ENCODE data around the gene DNASE1L2. TPM values are rescaled to one million over a fixed set of nuclear protein-coding genes. Genes with fewer than 3 reads are reported as not detected.
"Not testable (repeated sequence)": the region's sequence is repeated elsewhere in the genome, so short reads cannot be mapped to it uniquely, and the experiment has no call there.

The DNASE1L2 gene
- total RNA-seq, 1 experiment from 2014 or later: 1.9 TPM

GRCh38 chr16:2257726-2258125, 21.5 kb downstream of the DNASE1L2 start:
- Histone ChIP-seq H2AFZ (ENCODE audit: low read depth, low read length, poor library complexity, severe bottlenecking) (no peak overlapping the region), H3K79me2 (ENCODE audit: insufficient read depth, low read length) (peaks cover 80% of the 10 kb centered on the region), H3K4me1 (ENCODE audit: control insufficient read depth in 1 of 2, insufficient read depth in 2 of 2, low read length in 2 of 2) (peaks cover 2 to 11% of the 10 kb centered on the region in 2 experiments), H3K4me2 (ENCODE audit: low read length) (no peak overlapping the region), H3K9me3 (ENCODE audit: control insufficient read depth in 1 of 2, insufficient read depth in 1 of 2, low read depth in 1 of 2, low read length in 2 of 2) (no peaks in the 10 kb centered on the region), H3K9ac (ENCODE audit: low read length) (no peak overlapping the region), H3K9me2 (ENCODE audit: insufficient read depth) (no peaks in the 10 kb centered on the region), H3K36me3 (ENCODE audit: control insufficient read depth in 1 of 2, insufficient read depth in 2 of 2, low read length in 2 of 2) (peaks cover 66 to 80% of the 10 kb centered on the region in 2 experiments), H3K27ac (ENCODE audit: low read depth, low read length) (no peak overlapping the region), H4K20me1 (ENCODE audit: insufficient read depth) (peaks cover 8% of the 10 kb centered on the region; the same call in 1 of the 2 replicates), H3K27me3 (ENCODE audit: insufficient read depth, low read length) (no peaks in the 10 kb centered on the region), H3K4me3 (replicated peaks in 1 of 2; ENCODE audit: low read depth in 1 of 2, low read length in 2 of 2) (no peak overlapping the region)
- CTCF ChIA-PET: no interaction called here
- intact Hi-C loops (cut with micrococcal nuclease): loop anchor here (10.0 kb wide), 1 partner anchor 233 kb away; the partner anchor contains the start of gene NHERF2
- BruUV-seq (replicated peaks): no TSS peak
- RAD21 ChIA-PET (ENCODE audit: low non-redundant PET in 1 of 2, low total read pairs in 2 of 2, uncharacterized antibody in 2 of 2, unreplicated experiment in 2 of 2): no interaction called here
- ATAC-seq (no peak), DNase-seq (ENCODE audit: low read depth, low spot score) (no peak)
- TF ChIP-seq SRF (IDR thresholded peaks at IDR 0.05; ENCODE audit: low read depth) (no peak), EZH2phosphoT487 (IDR thresholded peaks at IDR 0.05; ENCODE audit: borderline replicate concordance) (no peak), ELF1 (IDR thresholded peaks at IDR 0.05; ENCODE audit: borderline replicate concordance, low read depth) (no peak), ZFX (IDR thresholded peaks at IDR 0.05) (no peak), SIN3A (IDR thresholded peaks at IDR 0.05; ENCODE audit: low read depth) (no peak), RAD21 (IDR thresholded peaks at IDR 0.05; ENCODE audit: low read depth) (no peak), TCF7L2 (IDR thresholded peaks at IDR 0.05; ENCODE audit: borderline replicate concordance, extremely low read depth, insufficient read depth, insufficient read length) (no peak), REST (IDR thresholded peaks at IDR 0.05; ENCODE audit: low read depth) (no peak), POLR2AphosphoS5 (IDR thresholded peaks at IDR 0.05; ENCODE audit: low read depth, low read length) (no peak), ZNF274 (IDR thresholded peaks at IDR 0.05; ENCODE audit: low read depth, low read length) (no peak), SP1 (IDR thresholded peaks at IDR 0.05; ENCODE audit: low read depth) (no peak), CBX3 (IDR thresholded peaks at IDR 0.05; ENCODE audit: low read depth) (no peak), JUND (IDR thresholded peaks at IDR 0.05) (no peak)
- TF ChIP-seq, protein P1, sequence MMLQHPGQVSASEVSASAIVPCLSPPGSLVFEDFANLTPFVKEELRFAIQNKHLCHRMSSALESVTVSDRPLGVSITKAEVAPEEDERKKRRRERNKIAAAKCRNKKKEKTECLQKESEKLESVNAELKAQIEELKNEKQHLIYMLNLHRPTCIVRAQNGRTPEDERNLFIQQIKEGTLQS (IDR thresholded peaks at IDR 0.05): no peak
- POLR2A ChIA-PET: no interaction called here

GRCh38 chr16:2258530-2258929, 22.3 kb downstream of the DNASE1L2 start:
- CTCF ChIA-PET; H3K4me1 ChIP-seq (ENCODE audit: control insufficient read depth in 1 of 2, insufficient read depth in 2 of 2, low read length in 2 of 2); H3K27ac ChIP-seq (ENCODE audit: low read depth, low read length); BruUV-seq (replicated peaks); H3K9me2 ChIP-seq (ENCODE audit: insufficient read depth); H3K9ac ChIP-seq (ENCODE audit: low read length); RAD21 ChIA-PET (ENCODE audit: low non-redundant PET in 1 of 2, low total read pairs in 2 of 2, uncharacterized antibody in 2 of 2, unreplicated experiment in 2 of 2); DNase-seq (ENCODE audit: low read depth, low spot score); H2AFZ ChIP-seq (ENCODE audit: low read depth, low read length, poor library complexity, severe bottlenecking); H3K4me2 ChIP-seq (ENCODE audit: low read length); H3K27me3 ChIP-seq (ENCODE audit: insufficient read depth, low read length); H3K4me3 ChIP-seq (replicated peaks in 1 of 2; ENCODE audit: low read depth in 1 of 2, low read length in 2 of 2); H3K9me3 ChIP-seq (ENCODE audit: control insufficient read depth in 1 of 2, insufficient read depth in 1 of 2, low read depth in 1 of 2, low read length in 2 of 2); ATAC-seq: not testable (repeated sequence)
- peaks cover 88% of the 10 kb centered on the region for H3K79me2 ChIP-seq (ENCODE audit: insufficient read depth, low read length)
- intact Hi-C loops (cut with micrococcal nuclease): loop anchor here (10.0 kb wide), 1 partner anchor 234 kb away; the partner anchor contains the start of gene NHERF2
- peaks cover 12% of the 10 kb centered on the region; the same call in 1 of the 2 replicates for H4K20me1 ChIP-seq (ENCODE audit: insufficient read depth)
- POLR2A ChIA-PET: interaction anchor here (0.6 kb wide), 1 partner anchor 86 kb away, joined by 4 read pairs; no protein-coding TSS in a partner anchor
- H3K36me3 ChIP-seq (ENCODE audit: control insufficient read depth in 1 of 2, insufficient read depth in 2 of 2, low read length in 2 of 2): peaks cover 64 to 83% of the 10 kb centered on the region in 2 experiments

Data from HCT116 (cell line).